HEK293 (cell line): ENCODE data around the gene STEAP4.

Experiments
- CTCF ChIP-seq: fragments of 450-650 bp; formaldehyde crosslinking; IDR thresholded peaks from 2 replicates; pipeline ENCODE4 v1.5.1; 2016; ENCODE audit warnings: missing biosample characterization, missing genetic modification characterization
- ZFP41 ChIP-seq: fragments of 450-650 bp; formaldehyde crosslinking; IDR thresholded peaks from 2 replicates; pipeline ENCODE4 v1.5.1; 2016; ENCODE audit warnings: missing biosample characterization, missing genetic modification characterization, borderline replicate concordance
- ZNF121 ChIP-seq: fragments of 450-650 bp; formaldehyde crosslinking; IDR thresholded peaks from 2 replicates; pipeline ENCODE4 v1.5.1; 2016; ENCODE audit warnings: missing biosample characterization, missing genetic modification characterization
- ZNF530 ChIP-seq: fragments of 450-650 bp; formaldehyde crosslinking; IDR thresholded peaks from 2 replicates; pipeline ENCODE4 v1.5.1; 2016; ENCODE audit warnings: low read depth, missing biosample characterization, missing genetic modification characterization
- ZNF560 ChIP-seq: fragments of 450-650 bp; formaldehyde crosslinking; IDR thresholded peaks from 2 replicates; pipeline ENCODE4 v1.5.1; 2017; ENCODE audit warnings: missing biosample characterization, missing genetic modification characterization, borderline replicate concordance
- ZNF785 ChIP-seq: fragments of 450-650 bp; formaldehyde crosslinking; IDR thresholded peaks from 2 replicates; pipeline ENCODE4 v1.5.1; 2016; ENCODE audit warnings: missing biosample characterization, missing genetic modification characterization

- no peak for TF ChIP-seq ZFP41
- TF ChIP-seq ZNF785 (tag by site-specific recombination), result no peak
- TF ChIP-seq CTCF (tag by site-specific recombination), result no peak
- TF ChIP-seq ZNF530 (tag by site-specific recombination), result no peak
- TF ChIP-seq ZNF560 (tag by site-specific recombination), result no peak
- no peak for TF ChIP-seq ZNF121 (tag by site-specific recombination)
These were observed 83.4 kb downstream of the STEAP4 start for GRCh38 chr7:88223265-88223664.
